Activated naive CD8-positive, alpha-beta T cell treated with anti-CD3 and anti-CD28 coated beads, Interleukin-2, amount 50 U/mL, for 24 hours (primary cell): ENCODE measurements around the gene ZNF560.
A peak's percentile ranks its signal among the peaks of the same experiment; 100 is the strongest.
"Not testable (repeated sequence)": the region's sequence is repeated elsewhere in the genome, so short reads cannot be mapped to it uniquely, and the experiment has no call there.

Experiments
- ATAC-seq: fragments of 150-1000 bp; cut with Tn5 transposase; one replicate; pipeline ENCODE4 v1.10.0; 2021
- DNase-seq: peaks from one replicate; pipeline ENCODE4 v3.0.0; 2021
- H3K27ac Mint-ChIP-seq: one replicate; pipeline ENCODE4 v1.8.0; 2021; ENCODE audit warnings: mild to moderate bottlenecking, mixed read lengths
- H3K27me3 Mint-ChIP-seq: one replicate; pipeline ENCODE4 v1.8.0; 2021; ENCODE audit warnings: mixed read lengths
- H3K36me3 Mint-ChIP-seq: one replicate; pipeline ENCODE4 v1.8.0; 2021; ENCODE audit warnings: low read depth, mixed read lengths
- H3K4me1 Mint-ChIP-seq: one replicate; pipeline ENCODE4 v1.8.0; 2021; ENCODE audit warnings: mixed read lengths
- H3K4me3 Mint-ChIP-seq: one replicate; pipeline ENCODE4 v1.8.0; 2021; ENCODE audit warnings: mild to moderate bottlenecking, moderate library complexity, mixed read lengths
- H3K9me3 Mint-ChIP-seq: one replicate; pipeline ENCODE4 v1.8.0; 2021; ENCODE audit warnings: mixed read lengths

Gene ZNF560

DNA sequence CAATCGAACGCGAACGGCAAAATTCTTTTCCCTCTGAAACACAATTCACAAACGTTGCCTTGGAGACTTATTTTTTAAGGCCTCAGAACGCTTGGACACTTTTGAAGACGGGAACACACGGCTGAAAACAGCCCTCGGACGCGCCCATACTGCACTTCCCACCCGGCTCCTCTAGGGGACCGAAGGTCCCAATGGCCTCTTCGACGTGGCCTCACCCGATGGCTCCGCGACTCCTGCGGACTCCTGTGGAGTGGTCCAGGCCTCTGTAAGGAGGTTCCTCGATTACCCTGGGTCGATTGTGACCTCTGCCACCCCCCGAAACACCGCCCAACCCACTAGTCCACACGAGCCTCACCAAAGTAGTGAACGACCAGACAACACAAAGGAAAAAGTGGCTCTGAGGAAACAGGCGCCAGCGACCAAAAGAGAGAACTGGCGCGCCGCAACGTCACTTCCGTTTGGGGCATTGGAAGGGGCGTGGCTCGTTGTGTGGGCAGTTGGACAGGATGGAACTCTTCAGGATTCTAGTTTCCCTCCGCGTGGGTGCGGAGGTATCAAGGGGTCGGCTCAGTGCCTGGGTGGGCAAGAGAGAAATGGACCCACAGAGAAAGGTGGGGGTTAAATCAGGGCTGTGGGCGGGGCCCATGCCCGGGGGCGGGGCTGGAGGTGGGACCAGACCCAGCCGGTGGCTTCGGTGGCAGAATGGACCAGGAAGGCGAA lies at the start of gene ZNF560:
ZNF560 (minus strand) TSS at position 434 of the 720 bp plus-strand sequence. CDS start 23,303 bp downstream, outside the sequence.
- H3K4me1 Mint-ChIP-seq: peaks cover 10% of the 10 kb centered on the region
- peak within 1 kb of the TSS; percentile 47 for H3K4me3 Mint-ChIP-seq
- ATAC-seq: no peak
- H3K27ac Mint-ChIP-seq: no peak within 1 kb of the TSS
- peaks cover 16% of the 10 kb centered on the region for H3K27me3 Mint-ChIP-seq
- peaks cover 23% of the 10 kb centered on the region for H3K36me3 Mint-ChIP-seq
- peaks cover 47% of the 10 kb centered on the region for H3K9me3 Mint-ChIP-seq
- peak; percentile 19 for DNase-seq

GRCh38 chr19:9547870-9548269 lies 49.5 kb upstream of the ZNF560 start:
- Mint-ChIP-seq H3K27me3 (no peaks in the 10 kb centered on the region), H3K27ac (no peak overlapping the region), H3K36me3 (peaks cover 12% of the 10 kb centered on the region), H3K4me1 (no peaks in the 10 kb centered on the region), H3K4me3 (no peak overlapping the region), H3K9me3 (peaks cover 29% of the 10 kb centered on the region)
- ATAC-seq (no peak), DNase-seq (no peak)

DNA sequence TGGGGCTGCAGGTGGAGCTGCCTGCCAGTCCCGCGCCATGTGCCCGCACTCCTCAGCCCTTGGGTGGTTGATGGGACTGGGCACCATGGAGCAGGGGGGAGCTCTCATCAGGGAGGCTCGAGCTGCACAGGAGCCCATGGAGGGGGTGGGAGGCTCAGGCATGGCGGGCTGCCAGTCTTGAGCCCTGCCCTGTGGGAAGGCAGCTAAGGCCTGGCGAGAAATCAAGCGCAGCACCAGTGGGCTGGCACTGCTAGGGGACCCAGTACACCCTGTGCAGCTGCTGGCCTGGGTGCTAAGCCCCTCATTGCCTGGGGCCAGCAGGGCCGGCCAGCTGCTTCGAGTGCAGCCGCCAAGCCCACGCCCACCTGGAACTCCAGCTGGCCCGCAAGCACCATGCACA lies 42.9 kb upstream of the ZNF560 start:
- ATAC-seq, H3K4me3 Mint-ChIP-seq, H3K27me3 Mint-ChIP-seq, H3K27ac Mint-ChIP-seq, DNase-seq: not testable (repeated sequence)
- peaks cover 22% of the 10 kb centered on the region for H3K4me1 Mint-ChIP-seq
- peaks cover 16% of the 10 kb centered on the region for H3K9me3 Mint-ChIP-seq
- peaks cover 28% of the 10 kb centered on the region for H3K36me3 Mint-ChIP-seq

- H3K27ac Mint-ChIP-seq, H3K27me3 Mint-ChIP-seq, DNase-seq, ATAC-seq: not testable (repeated sequence)
- Mint-ChIP-seq H3K36me3 (peaks cover 42% of the 10 kb centered on the region), H3K4me1 (peaks cover 27% of the 10 kb centered on the region), H3K9me3 (peaks cover 22% of the 10 kb centered on the region), H3K4me3 (peak overlapping the region; percentile 97)
These were observed 41.5 kb upstream of the ZNF560 start for GRCh38 chr19:9539921-9540320.

DNA sequence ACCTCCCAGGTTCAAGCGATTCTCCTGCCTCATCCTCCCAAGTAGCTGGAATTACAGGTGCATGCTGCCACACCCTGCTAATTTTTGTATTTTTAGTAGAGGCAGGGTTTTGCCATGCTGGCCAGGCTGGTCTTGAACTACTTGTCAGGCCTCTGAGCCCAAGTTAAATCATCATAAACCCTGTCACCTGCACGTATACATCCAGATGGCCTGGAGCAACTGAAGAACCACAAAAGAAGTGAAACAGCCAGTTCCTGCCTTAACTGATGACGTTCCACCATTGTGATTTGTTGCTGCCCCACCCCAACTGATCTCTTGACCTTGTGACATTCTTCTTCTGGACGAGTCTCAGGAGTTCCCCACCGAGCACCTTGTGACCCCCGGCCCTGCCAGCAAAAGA lies 40.8 kb upstream of the ZNF560 start:
- not testable (repeated sequence) for ATAC-seq, H3K27me3 Mint-ChIP-seq, DNase-seq
- peaks cover 27% of the 10 kb centered on the region for H3K4me1 Mint-ChIP-seq
- H3K4me3 Mint-ChIP-seq: peak overlapping the region; percentile 97
- peaks cover 49% of the 10 kb centered on the region for H3K36me3 Mint-ChIP-seq
- peak overlapping the region; percentile 43 for H3K27ac Mint-ChIP-seq
- peaks cover 24% of the 10 kb centered on the region for H3K9me3 Mint-ChIP-seq

DNA sequence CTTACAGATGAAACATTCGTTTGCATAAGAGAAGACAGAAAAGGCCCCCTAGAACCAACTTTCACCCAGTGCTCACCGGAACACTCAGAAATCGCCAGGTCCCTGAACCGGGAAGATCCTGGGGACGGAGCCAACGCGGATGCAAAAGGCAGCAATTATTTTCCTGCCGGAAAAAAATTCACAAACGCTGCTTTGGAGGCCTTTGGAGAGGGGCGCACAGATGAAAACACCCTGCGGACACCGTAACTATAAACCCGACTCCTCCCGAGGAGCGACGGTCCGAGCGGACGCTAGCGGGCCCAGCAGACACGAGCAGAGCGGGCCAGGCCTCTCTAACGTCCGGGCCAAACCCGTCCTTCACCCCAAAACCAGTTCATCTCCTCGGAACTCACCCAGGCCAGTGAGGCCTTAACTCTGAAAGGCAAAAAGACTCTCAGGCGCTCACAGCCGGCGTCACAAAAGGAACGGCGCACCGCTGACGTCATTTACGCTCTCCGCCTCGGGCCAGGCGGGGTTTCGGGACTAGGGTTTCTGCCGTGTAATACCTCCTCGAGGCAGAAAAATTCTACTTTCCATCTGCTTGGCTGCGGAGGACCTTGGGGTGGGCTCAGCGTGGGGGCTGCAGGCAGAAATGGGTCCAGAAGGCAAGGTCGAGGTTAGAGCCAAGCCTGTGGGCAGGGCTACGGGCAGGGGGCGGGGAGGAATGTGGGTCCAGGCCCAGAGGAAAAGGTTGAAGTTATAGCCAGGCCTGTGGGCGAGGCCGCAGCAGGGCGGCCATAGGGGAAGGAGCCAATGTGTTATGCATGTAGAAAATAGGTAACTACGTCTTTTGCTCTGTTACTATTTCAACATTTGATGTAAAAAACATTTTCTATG lies 40.0 kb upstream of the ZNF560 start, which contains the start of gene ZNF426:
ZNF426 (minus strand) TSS at position 463 of the 876 bp plus-strand sequence. CDS start 2,413 bp downstream, outside the sequence.
- peaks cover 27% of the 10 kb centered on the region for H3K4me1 Mint-ChIP-seq
- H3K27ac Mint-ChIP-seq: peak within 1 kb of the TSS; percentile 98
- H3K27me3 Mint-ChIP-seq: no peaks in the 10 kb centered on the region
- DNase-seq: peak; percentile 90
- H3K9me3 Mint-ChIP-seq: peaks cover 32% of the 10 kb centered on the region
- H3K36me3 Mint-ChIP-seq: peaks cover 57% of the 10 kb centered on the region
- H3K4me3 Mint-ChIP-seq: peak within 1 kb of the TSS; percentile 97
- ATAC-seq: peak; percentile 95

DNA sequence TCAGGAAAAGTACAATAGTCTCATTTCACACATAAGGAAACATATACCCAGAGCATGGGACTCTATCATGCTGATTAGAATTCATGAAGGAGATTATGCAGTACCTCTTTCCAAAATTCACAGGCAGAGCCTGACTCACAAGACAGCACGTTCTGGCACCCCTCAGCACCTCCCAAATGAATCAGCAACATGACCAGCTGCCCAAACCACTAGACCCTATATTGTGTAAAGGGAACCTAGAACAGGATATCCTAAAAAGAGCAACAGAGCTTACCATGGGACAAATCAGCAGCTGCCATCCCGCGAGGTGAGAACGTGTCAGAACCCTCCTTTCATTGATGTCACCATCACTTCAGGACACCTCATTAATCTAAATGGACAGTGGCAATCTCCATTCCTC lies 37.5 kb upstream of the ZNF560 start:
- H3K27me3 Mint-ChIP-seq: no peaks in the 10 kb centered on the region
- no peak for DNase-seq
- H3K36me3 Mint-ChIP-seq: peaks cover 82% of the 10 kb centered on the region
- peaks cover 27% of the 10 kb centered on the region for H3K4me1 Mint-ChIP-seq
- peaks cover 55% of the 10 kb centered on the region for H3K9me3 Mint-ChIP-seq
- ATAC-seq: no peak
- no peak overlapping the region for H3K4me3 Mint-ChIP-seq
- no peak overlapping the region for H3K27ac Mint-ChIP-seq

GRCh38 chr19:9531933-9532332 lies 33.5 kb upstream of the ZNF560 start:
- peaks cover 6% of the 10 kb centered on the region for H3K4me1 Mint-ChIP-seq
- H3K4me3 Mint-ChIP-seq: no peak overlapping the region
- H3K9me3 Mint-ChIP-seq: peaks cover 69% of the 10 kb centered on the region
- H3K36me3 Mint-ChIP-seq: peaks cover 97% of the 10 kb centered on the region
- no peak overlapping the region for H3K27ac Mint-ChIP-seq
- DNase-seq: no peak
- no peaks in the 10 kb centered on the region for H3K27me3 Mint-ChIP-seq
- ATAC-seq: no peak

DNA sequence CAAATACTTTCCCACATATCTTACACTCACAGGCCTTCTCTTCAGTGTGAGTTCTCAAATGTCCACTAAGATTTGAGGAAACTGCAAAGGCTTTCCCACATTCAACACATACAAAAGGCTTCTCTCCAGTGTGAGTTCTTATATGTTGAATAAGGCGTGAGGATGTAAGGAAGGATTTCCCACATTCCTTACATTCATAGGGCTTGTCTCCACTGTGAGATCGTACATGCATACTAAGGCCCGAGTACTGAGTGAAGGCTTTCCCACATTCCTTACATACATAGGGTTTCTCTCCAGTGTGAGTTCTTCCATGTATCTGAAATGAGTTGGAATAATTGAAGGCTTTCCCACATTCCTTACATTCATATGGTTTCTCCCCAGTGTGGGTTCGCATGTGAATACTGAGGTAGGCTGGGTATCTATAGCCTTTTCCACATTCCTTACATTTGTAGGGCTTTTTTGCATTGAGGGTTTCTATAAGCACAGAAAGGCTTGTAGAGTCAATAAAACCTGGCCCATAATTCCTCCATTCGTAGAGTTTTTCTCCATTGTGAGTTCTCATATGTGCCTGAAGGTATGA lies 30.4 kb upstream of the ZNF560 start:
- H3K27ac Mint-ChIP-seq: no peak overlapping the region
- H3K36me3 Mint-ChIP-seq: peaks cover 89% of the 10 kb centered on the region
- no peak overlapping the region for H3K4me3 Mint-ChIP-seq
- peaks cover 78% of the 10 kb centered on the region for H3K9me3 Mint-ChIP-seq
- ATAC-seq (no peak), DNase-seq (no peak)
- no peaks in the 10 kb centered on the region for H3K4me1 Mint-ChIP-seq
- H3K27me3 Mint-ChIP-seq: no peaks in the 10 kb centered on the region

DNA sequence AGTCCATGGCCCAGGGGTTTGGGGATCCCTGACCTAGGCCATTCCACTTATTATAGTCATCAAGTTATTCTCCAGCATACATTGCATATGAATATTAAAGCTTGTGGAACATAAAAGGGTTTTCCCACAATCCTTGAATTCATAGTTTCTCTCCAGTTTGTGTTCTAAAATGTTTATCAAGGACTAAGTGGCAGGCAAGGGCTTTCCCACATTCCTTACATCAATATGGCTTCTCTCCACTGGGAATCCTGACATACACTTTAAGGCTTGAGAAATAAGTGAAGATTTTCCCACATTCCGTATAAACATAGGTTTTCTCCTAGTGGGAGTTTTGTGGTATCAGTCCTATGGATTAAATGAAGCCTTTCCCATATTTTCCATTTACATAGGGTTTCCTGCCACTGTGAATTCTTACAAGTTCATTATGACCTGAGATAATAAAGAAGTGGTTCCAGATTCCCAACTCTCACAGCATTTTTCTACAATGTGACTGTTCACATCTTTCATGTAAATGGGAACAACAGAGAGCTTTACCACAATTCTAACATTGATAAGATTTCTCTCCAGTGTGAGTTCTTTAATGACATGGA lies 25.6 kb upstream of the ZNF560 start:
- DNase-seq: no peak
- Mint-ChIP-seq H3K27ac (no peak overlapping the region), H3K4me3 (no peak overlapping the region), H3K36me3 (peaks cover 68% of the 10 kb centered on the region), H3K9me3 (peaks cover 71% of the 10 kb centered on the region), H3K27me3 (no peaks in the 10 kb centered on the region), H3K4me1 (no peaks in the 10 kb centered on the region)
- no peak for ATAC-seq

DNA sequence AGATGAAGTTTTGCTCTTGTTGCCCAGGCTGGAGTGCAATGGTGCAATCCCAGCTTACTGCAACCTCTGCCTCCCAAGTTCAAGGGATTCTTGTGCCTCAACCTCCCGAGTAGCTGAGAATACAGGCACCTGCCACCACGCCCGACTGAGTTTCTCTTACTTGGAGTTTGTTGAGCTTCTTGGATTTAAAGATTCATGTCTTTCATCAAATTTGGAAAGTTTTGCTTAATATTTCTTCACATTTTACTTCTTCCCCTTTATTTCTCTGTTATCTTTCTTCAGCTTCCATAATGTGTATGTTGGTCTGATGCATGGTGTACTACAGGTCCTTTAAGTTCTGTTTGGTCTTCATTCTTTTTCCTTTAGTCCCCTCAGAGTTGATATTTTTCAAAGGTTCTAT lies 8.9 kb upstream of the ZNF560 start:
- H3K4me3 Mint-ChIP-seq: no peak overlapping the region
- no peaks in the 10 kb centered on the region for H3K27me3 Mint-ChIP-seq
- H3K4me1 Mint-ChIP-seq: no peaks in the 10 kb centered on the region
- DNase-seq: no peak
- peaks cover 6% of the 10 kb centered on the region for H3K36me3 Mint-ChIP-seq
- peaks cover 70% of the 10 kb centered on the region for H3K9me3 Mint-ChIP-seq
- ATAC-seq: no peak
- H3K27ac Mint-ChIP-seq: no peak overlapping the region

DNA sequence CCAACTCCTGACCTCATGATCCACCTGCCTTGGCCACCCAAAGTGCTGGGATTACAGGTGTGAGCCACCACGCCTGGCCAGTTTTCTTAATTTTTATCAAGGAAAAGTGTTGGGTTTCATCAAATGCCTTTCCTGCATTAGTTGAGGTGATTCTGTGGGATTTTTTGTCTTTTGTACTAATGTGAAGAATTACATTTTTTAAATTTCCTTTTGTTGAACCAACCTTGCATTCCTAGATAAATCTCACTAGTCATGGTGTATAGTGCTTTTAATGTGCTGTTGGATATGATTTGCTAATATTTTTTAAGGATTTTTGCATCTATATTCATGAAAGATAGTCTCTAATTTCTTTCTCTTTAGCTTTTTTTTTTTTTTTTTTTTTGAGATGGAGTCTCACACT lies 2.4 kb upstream of the ZNF560 start:
- H3K4me1 Mint-ChIP-seq: peaks cover 10% of the 10 kb centered on the region
- H3K27ac Mint-ChIP-seq: no peak overlapping the region
- DNase-seq (no peak), ATAC-seq (no peak)
- peaks cover 51% of the 10 kb centered on the region for H3K9me3 Mint-ChIP-seq
- H3K36me3 Mint-ChIP-seq: peaks cover 23% of the 10 kb centered on the region
- peaks cover 16% of the 10 kb centered on the region for H3K27me3 Mint-ChIP-seq
- H3K4me3 Mint-ChIP-seq: no peak overlapping the region

DNA sequence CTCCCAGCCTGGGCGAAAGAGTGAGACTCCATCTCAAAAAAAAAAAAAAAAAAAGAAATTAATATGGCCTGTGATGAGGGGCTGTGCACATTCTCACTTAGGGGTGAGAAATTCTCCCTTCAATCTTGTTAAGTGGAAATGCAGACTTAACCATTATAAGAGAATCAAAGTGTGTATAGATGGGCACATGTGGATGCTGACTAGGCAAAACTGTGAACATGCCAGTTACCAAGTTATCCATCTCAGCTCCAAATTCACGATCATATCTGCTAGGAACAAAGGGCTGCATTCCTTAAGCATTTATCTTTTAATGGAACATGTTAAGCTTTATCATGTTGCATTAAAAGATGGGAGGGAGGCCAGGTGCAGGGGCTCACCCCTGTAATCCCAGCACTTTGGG lies 4.3 kb downstream of the ZNF560 start:
- H3K27ac Mint-ChIP-seq: no peak overlapping the region
- H3K27me3 Mint-ChIP-seq: peaks cover 16% of the 10 kb centered on the region
- ATAC-seq: no peak
- H3K4me1 Mint-ChIP-seq: peaks cover 10% of the 10 kb centered on the region
- no peak overlapping the region for H3K4me3 Mint-ChIP-seq
- peaks cover 15% of the 10 kb centered on the region for H3K36me3 Mint-ChIP-seq
- no peak for DNase-seq
- H3K9me3 Mint-ChIP-seq: peaks cover 42% of the 10 kb centered on the region

DNA sequence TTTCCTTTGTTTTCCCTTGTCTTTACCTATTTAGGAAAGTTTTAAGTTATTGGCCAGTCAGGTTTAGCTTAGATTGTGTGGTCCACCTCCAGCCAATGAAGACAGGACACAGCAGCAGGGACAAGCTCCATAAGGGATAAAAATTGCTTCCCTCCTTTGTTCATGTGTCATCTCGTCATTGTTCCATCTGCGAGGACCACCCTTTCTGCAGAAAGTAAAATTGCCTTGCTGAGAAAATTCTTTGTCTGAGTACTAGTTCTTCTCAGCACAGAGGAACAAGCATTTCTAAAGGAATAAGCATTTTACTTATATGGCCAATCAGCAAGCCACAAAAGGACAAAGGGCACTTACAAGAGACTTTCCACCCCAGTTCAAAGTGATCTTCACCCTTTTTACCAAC lies 11.4 kb downstream of the ZNF560 start:
- no peaks in the 10 kb centered on the region for H3K4me1 Mint-ChIP-seq
- H3K36me3 Mint-ChIP-seq: peaks cover 12% of the 10 kb centered on the region
- H3K27me3 Mint-ChIP-seq: no peaks in the 10 kb centered on the region
- H3K27ac Mint-ChIP-seq: no peak overlapping the region
- no peak for ATAC-seq
- H3K9me3 Mint-ChIP-seq: peaks cover 38% of the 10 kb centered on the region
- DNase-seq: no peak
- H3K4me3 Mint-ChIP-seq: no peak overlapping the region
